Fibroblast of the aortic adventitia (primary cell): ENCODE data around the gene DOCK2. TPM values are rescaled to one million over a fixed set of nuclear protein-coding genes. Genes with fewer than 3 reads are reported as not detected.

Experiments used
- DNase-seq: peaks from one replicate; pipeline ENCODE4 v3.0.0-alpha.2; 2010; ENCODE audit warnings: low read depth
- H3K4me3 ChIP-seq: 2 replicates; pipeline ENCODE4 v1.5.1; 2011; ENCODE audit warnings: low read depth, mild to moderate bottlenecking, control low read depth, low read length, moderate library complexity
- CTCF ChIP-seq: IDR thresholded peaks from 2 replicates; pipeline ENCODE4 v1.5.1; 2011; ENCODE audit warnings: mild to moderate bottlenecking, low read length, control low read depth, inconsistent platforms; ENCODE audit not compliant: insufficient read depth
- total RNA-seq: library from RNA; depleted of rRNA; stranded (reverse); fragments of >200 nt; gene quantifications from 2 replicates; pipeline ENCODE4 v1.2.3, GENCODE V29; 2012; ENCODE audit warnings: low replicate concordance

DOCK2 gene
- total RNA-seq, 1 donor: 4.6 TPM

- no peak for TF ChIP-seq CTCF
- no peak for DNase-seq
Measured at GRCh38 chr5:169670769-169671525, 33.9 kb downstream of the DOCK2 start.

GRCh38 chr5:169682026-169682425 is 45.0 kb downstream of the DOCK2 start:
- no peak for DNase-seq
- no peak overlapping the region for H3K4me3 ChIP-seq
- TF ChIP-seq CTCF: no peak

More at GRCh38 chr5:169670769-169671525, 33.9 kb downstream of the DOCK2 start:
- no peak overlapping the region for H3K4me3 ChIP-seq

- no peak for DNase-seq
- TF ChIP-seq CTCF: no peak
- no peak overlapping the region for H3K4me3 ChIP-seq
Measured at GRCh38 chr5:169686137-169686536, 49.1 kb downstream of the DOCK2 start.

GRCh38 chr5:169688106-169688505 is 51.0 kb downstream of the DOCK2 start:
- no peak overlapping the region for H3K4me3 ChIP-seq
- DNase-seq: no peak
- TF ChIP-seq CTCF: no peak

- no peak overlapping the region for H3K4me3 ChIP-seq
- peak; percentile 17 for DNase-seq
- TF ChIP-seq CTCF: no peak
Measured at GRCh38 chr5:169691471-169691870, 54.4 kb downstream of the DOCK2 start.

- DNase-seq: peak; percentile 30
- no peak overlapping the region for H3K4me3 ChIP-seq
- no peak for TF ChIP-seq CTCF
Measured at GRCh38 chr5:169694091-169694625, 57.1 kb downstream of the DOCK2 start.
